ENCODE data around the gene JAK1. TPM values are rescaled to one million over a fixed set of nuclear protein-coding genes. Genes with fewer than 3 reads are reported as not detected.
"Not testable (repeated sequence)": the region's sequence is repeated elsewhere in the genome, so short reads cannot be mapped to it uniquely, and the experiment has no call there.

The JAK1 gene
- total RNA-seq, 1 experiment from 2014 or later, result 138 TPM

- in situ Hi-C loops (cut with HindIII; ENCODE audit: low pct_unique_long_range_greater_than_20kb, low sequenced_read_pairs) (no loop called here), intact Hi-C loops (cut with micrococcal nuclease; ENCODE audit: unreplicated experiment) (no loop called here)
- Histone ChIP-seq H3K4me1 (ENCODE audit: control insufficient read depth, insufficient read depth, low read length) (peaks cover 51% of the 10 kb centered on the region), H3K36me3 (ENCODE audit: control insufficient read depth, insufficient read depth, low read length) (no peaks in the 10 kb centered on the region), H3K4me3 (ENCODE audit: low read depth in 2 of 2, low read length in 2 of 2) (no peak overlapping the region), H3K27me3 (ENCODE audit: control insufficient read depth, insufficient read depth, low read length) (no peaks in the 10 kb centered on the region), H3K27ac (ENCODE audit: low read length) (no peak overlapping the region), H3K9me3 (ENCODE audit: control insufficient read depth, insufficient read depth, low read depth, low read length) (no peaks in the 10 kb centered on the region)
- no peak for DNase-seq (ENCODE audit: low read depth, low spot score)
- ATAC-seq, result no peak
- ChIA-PET POLR2A (no interaction called here), CTCF (no interaction called here)
- TF ChIP-seq SIN3A (IDR thresholded peaks at IDR 0.05; ENCODE audit: borderline replicate concordance, insufficient read depth, low read depth, low read length), result no peak
- no peak for TF ChIP-seq CTCF (IDR thresholded peaks at IDR 0.05)
- no peak for TF ChIP-seq POLR2AphosphoS5 (IDR thresholded peaks at IDR 0.05; ENCODE audit: low read depth, low read length)
- TF ChIP-seq REST (IDR thresholded peaks at IDR 0.05; ENCODE audit: insufficient read depth in 1 of 2, low read depth in 2 of 2, low read length in 1 of 2), result no peak
- TF ChIP-seq TCF7L2 (IDR thresholded peaks at IDR 0.05; ENCODE audit: low read depth, low read length), result no peak
- BruUV-seq (replicated peaks), result no TSS peak
Measured at GRCh38 chr1:64921771-64922170, 44.6 kb downstream of the JAK1 start.

GRCh38 chr1:64920941-64921589 lies 45.3 kb downstream of the JAK1 start:
- ChIA-PET POLR2A (no interaction called here), CTCF (no interaction called here)
- H3K27ac ChIP-seq (ENCODE audit: low read length), result peak overlapping the region; percentile 48; the same call in 1 of the 2 replicates
- in situ Hi-C loops (cut with HindIII; ENCODE audit: low pct_unique_long_range_greater_than_20kb, low sequenced_read_pairs) (no loop called here), intact Hi-C loops (cut with micrococcal nuclease; ENCODE audit: unreplicated experiment) (no loop called here)
- H3K4me1 ChIP-seq (ENCODE audit: control insufficient read depth, insufficient read depth, low read length), result peaks cover 56% of the 10 kb centered on the region
- TF ChIP-seq CTCF (IDR thresholded peaks at IDR 0.05) (no peak), SIN3A (IDR thresholded peaks at IDR 0.05; ENCODE audit: borderline replicate concordance, insufficient read depth, low read depth, low read length) (no peak), REST (IDR thresholded peaks at IDR 0.05; ENCODE audit: insufficient read depth in 1 of 2, low read depth in 2 of 2, low read length in 1 of 2) (no peak), POLR2AphosphoS5 (IDR thresholded peaks at IDR 0.05; ENCODE audit: low read depth, low read length) (no peak), TCF7L2 (IDR thresholded peaks at IDR 0.05; ENCODE audit: low read depth, low read length) (no peak)
- DNase-seq (ENCODE audit: low read depth, low spot score) (no peak), ATAC-seq (no peak)
- no TSS peak for BruUV-seq (replicated peaks)
- no peaks in the 10 kb centered on the region for H3K27me3 ChIP-seq (ENCODE audit: control insufficient read depth, insufficient read depth, low read length)
- no peaks in the 10 kb centered on the region for H3K9me3 ChIP-seq (ENCODE audit: control insufficient read depth, insufficient read depth, low read depth, low read length)
- no peak overlapping the region for H3K4me3 ChIP-seq (ENCODE audit: low read depth in 2 of 2, low read length in 2 of 2)
- no peaks in the 10 kb centered on the region for H3K36me3 ChIP-seq (ENCODE audit: control insufficient read depth, insufficient read depth, low read length)

- H3K36me3 ChIP-seq (ENCODE audit: control insufficient read depth, insufficient read depth, low read length); H3K27me3 ChIP-seq (ENCODE audit: control insufficient read depth, insufficient read depth, low read length); CTCF ChIA-PET; H3K9me3 ChIP-seq (ENCODE audit: control insufficient read depth, insufficient read depth, low read depth, low read length); H3K4me3 ChIP-seq (ENCODE audit: low read depth in 2 of 2, low read length in 2 of 2); in situ Hi-C loops (cut with HindIII; ENCODE audit: low pct_unique_long_range_greater_than_20kb, low sequenced_read_pairs); intact Hi-C loops (cut with micrococcal nuclease; ENCODE audit: unreplicated experiment); BruUV-seq (replicated peaks); H3K27ac ChIP-seq (ENCODE audit: low read length); DNase-seq (ENCODE audit: low read depth, low spot score); POLR2A ChIA-PET; ATAC-seq: not testable (repeated sequence)
- peaks cover 66% of the 10 kb centered on the region for H3K4me1 ChIP-seq (ENCODE audit: control insufficient read depth, insufficient read depth, low read length)
Measured at GRCh38 chr1:64919120-64919519, 47.2 kb downstream of the JAK1 start.

All from Panc1 (cell line).